Liver (tissue), 9 donors: Measurements from ENCODE around the gene PPP3CA. TPM values are rescaled to one million over a fixed set of nuclear protein-coding genes. Genes with fewer than 3 reads are reported as not detected.

Source experiments
- DNase-seq: peaks from one replicate; pipeline ENCODE4 v3.0.0-alpha.2; 2017; ENCODE audit warnings: low spot score
- H3K27ac ChIP-seq, 2 donors: one replicate each; pipeline ENCODE4 v1.7.0; 2013; ENCODE audit warnings: inconsistent platforms in 2 of 2, low read length in 2 of 2, control low read depth in 1 of 2, low read depth in 1 of 2, mild to moderate bottlenecking in 1 of 2
- H3K27me3 ChIP-seq, 4 donors: one replicate each; pipeline versions ENCODE4 v1.6.1 to v1.7.0; 2013; ENCODE audit warnings: low read length in 3 of 4, inconsistent platforms in 1 of 4, mild to moderate bottlenecking in 1 of 4, moderate library complexity in 1 of 4; ENCODE audit not compliant: control insufficient read depth in 4 of 4, insufficient read depth in 4 of 4
- H3K36me3 ChIP-seq, 4 donors: one replicate each; pipeline versions ENCODE4 v1.6.1 to v1.7.0; 2013; ENCODE audit warnings: low read length in 3 of 4, mild to moderate bottlenecking in 3 of 4, low read depth in 1 of 4, moderate library complexity in 1 of 4; ENCODE audit not compliant: control insufficient read depth in 4 of 4, insufficient read depth in 3 of 4
- H3K4me1 ChIP-seq, 4 donors: one replicate each; pipeline versions ENCODE4 v1.6.1 to v1.7.0; 2013; ENCODE audit warnings: low read length in 3 of 4, mild to moderate bottlenecking in 3 of 4, moderate library complexity in 1 of 4; ENCODE audit not compliant: control insufficient read depth in 4 of 4, insufficient read depth in 4 of 4
- H3K4me3 ChIP-seq, 3 donors: one replicate each; pipeline versions ENCODE4 v1.6.1 to v1.7.0; 2013; ENCODE audit warnings: low read length in 3 of 3, control low read depth in 1 of 3, low read depth in 1 of 3, mild to moderate bottlenecking in 1 of 3
- H3K9ac ChIP-seq, 2 donors: one replicate each; pipeline ENCODE4 v1.7.0; 2013; ENCODE audit warnings: low read length in 2 of 2, mild to moderate bottlenecking in 2 of 2, moderate library complexity in 2 of 2, control low read depth in 1 of 2, low read depth in 1 of 2
- H3K9me3 ChIP-seq, 4 donors: one replicate each; pipeline versions ENCODE4 v1.6.1 to v1.7.0; 2013; ENCODE audit warnings: low read length in 3 of 4; ENCODE audit not compliant: control insufficient read depth in 4 of 4
- ATF3 ChIP-seq: IDR thresholded peaks from 2 replicates; pipeline ENCODE4 v1.6.1; 2016; ENCODE audit warnings: antibody characterized with exemption
- CTCF ChIP-seq: fragments of 150-350 bp; IDR thresholded peaks from 2 replicates; pipeline ENCODE4 v1.5.1; 2017; ENCODE audit warnings: improper control_type of control experiment, low read depth, low read length; ENCODE audit not compliant: missing input control
- EGR1 ChIP-seq, 2 donors: IDR thresholded peaks; 2 replicates each; pipeline ENCODE4 v1.6.1; 2016 to 2018; ENCODE audit warnings: antibody characterized with exemption in 2 of 2, low read depth in 2 of 2
- FOXA1 ChIP-seq: IDR thresholded peaks from 2 replicates; pipeline ENCODE4 v1.6.1; 2016; ENCODE audit warnings: antibody characterized with exemption
- FOXA2 ChIP-seq: IDR thresholded peaks from 2 replicates; pipeline ENCODE4 v1.6.1; 2016; ENCODE audit warnings: antibody characterized with exemption
- GABPA ChIP-seq, 2 donors: IDR thresholded peaks in 1 of 2; conservative IDR thresholded peaks in 1 of 2; 2 replicates each; pipeline ENCODE4 v1.6.1; 2016; ENCODE audit warnings: antibody characterized with exemption in 2 of 2, mild to moderate bottlenecking in 1 of 2, moderate library complexity in 1 of 2
- HNF4A ChIP-seq, 2 donors: conservative IDR thresholded peaks; 2 replicates each; pipeline ENCODE4 v1.6.1; 2016; ENCODE audit warnings: antibody characterized with exemption in 2 of 2, mild to moderate bottlenecking in 2 of 2
- HNF4G ChIP-seq: IDR thresholded peaks from 2 replicates; pipeline ENCODE4 v1.6.1; 2016; ENCODE audit warnings: antibody characterized with exemption
- JUND ChIP-seq, 2 donors: IDR thresholded peaks; 2 replicates each; pipeline ENCODE4 v1.6.1; 2016; ENCODE audit warnings: antibody characterized with exemption in 2 of 2
- MAX ChIP-seq: IDR thresholded peaks from 2 replicates; pipeline ENCODE4 v1.6.1; 2016; ENCODE audit warnings: antibody characterized with exemption
- NR2F2 ChIP-seq: IDR thresholded peaks from 2 replicates; pipeline ENCODE4 v1.6.1; 2016; ENCODE audit warnings: antibody characterized with exemption
- RAD21 ChIP-seq, 2 donors: IDR thresholded peaks; 2 replicates each; pipeline ENCODE4 v1.6.1; 2016; ENCODE audit warnings: antibody characterized with exemption in 2 of 2, mild to moderate bottlenecking in 2 of 2
- REST ChIP-seq: IDR thresholded peaks from 2 replicates; pipeline ENCODE4 v1.6.1; 2016; ENCODE audit warnings: antibody characterized with exemption, mild to moderate bottlenecking
- RXRA ChIP-seq, 2 donors: IDR thresholded peaks; 2 replicates each; pipeline ENCODE4 v1.6.1; 2017 to 2018; ENCODE audit warnings: antibody characterized with exemption in 2 of 2, mild to moderate bottlenecking in 1 of 2
- SP1 ChIP-seq: IDR thresholded peaks from 2 replicates; pipeline ENCODE4 v1.6.1; 2018; ENCODE audit warnings: antibody characterized with exemption, mild to moderate bottlenecking
- TAF1 ChIP-seq: conservative IDR thresholded peaks from 2 replicates; pipeline ENCODE4 v1.6.1; 2016; ENCODE audit warnings: antibody characterized with exemption, mild to moderate bottlenecking
- YY1 ChIP-seq: IDR thresholded peaks from 2 replicates; pipeline ENCODE4 v1.6.1; 2016; ENCODE audit warnings: antibody characterized with exemption, mild to moderate bottlenecking
- ZBTB33 ChIP-seq: IDR thresholded peaks from 2 replicates; pipeline ENCODE4 v1.6.1; 2016; ENCODE audit warnings: antibody characterized with exemption
- WGBS: extraction: QIAGEN DNeasy Blood & Tissue Kit; methylation state at CpG from one replicate; pipeline ENCODE4 v1.1.7; 2013; 5-methylcytosine and 5-hydroxymethylcytosine counted together
- polyA plus RNA-seq, 2 donors: library from polyadenylated mRNA; stranded (reverse) in 1 of 2; unstranded in 1 of 2; fragments of 200-250 nt in 1 of 2; fragments of >200 nt in 1 of 2; fragmentation: Nextera tagmentation in 1 of 2; extraction: Ambion mirVana in 1 of 2; gene quantifications; one replicate each; pipeline versions ENCODE4 v1.2.1 to v1.2.3, GENCODE V29; 2013 to 2015
- total RNA-seq, 2 donors: library from RNA; depleted of rRNA; stranded (reverse); fragments of >200 nt; gene quantifications; one replicate each; pipeline ENCODE4 v1.2.3, GENCODE V29; 2014
- donor health status: healthy.
- donor health status: healthy.
- donor health status: healthy.
- donor health status: healthy.
- donor health status: healthy.

PPP3CA gene
- total and polyA plus RNA-seq, 4 donors: 3.6 to 18.2 (median 14.2) TPM

- no peak for TF ChIP-seq ZBTB33
- TF ChIP-seq FOXA2: no peak
- TF ChIP-seq RXRA (IDR thresholded peaks at IDR 0.05): no peak
- TF ChIP-seq FOXA1: no peak
- TF ChIP-seq JUND (IDR thresholded peaks at IDR 0.05): no peak
- no peak for TF ChIP-seq MAX
- no peak for TF ChIP-seq SP1
- TF ChIP-seq GABPA (IDR thresholded peaks at IDR 0.05 in 1 of 2, conservative IDR thresholded peaks at IDR 0.05 in 1 of 2): no peak
- TF ChIP-seq TAF1: no peak
These were observed 69.7 kb downstream of the PPP3CA start (continued) for GRCh38 chr4:101277671-101278070.

GRCh38 chr4:101276661-101277060 lies 70.7 kb downstream of the PPP3CA start:
- Histone ChIP-seq H3K36me3 (no peaks in the 10 kb centered on the region), H3K27ac (no peak overlapping the region), H3K4me1 (peaks cover 0 to 4% (median 0%) of the 10 kb centered on the region in 4 donors), H3K27me3 (no peaks in the 10 kb centered on the region), H3K4me3 (no peak overlapping the region), H3K9ac (no peak overlapping the region), H3K9me3 (no peaks in the 10 kb centered on the region)
- no peak for DNase-seq
- WGBS: 95% methylated on average over 3 of the region's 3 CpGs
- TF ChIP-seq EGR1 (IDR thresholded peaks at IDR 0.05; ENCODE audit: low read depth in 2 of 2): no peak

GRCh38 chr4:101274888-101275752 lies 72.2 kb downstream of the PPP3CA start:
- H3K36me3 ChIP-seq: no peaks in the 10 kb centered on the region
- no peak overlapping the region for H3K4me3 ChIP-seq
- H3K27me3 ChIP-seq: no peaks in the 10 kb centered on the region
- no peak overlapping the region for H3K27ac ChIP-seq
- no peaks in the 10 kb centered on the region for H3K9me3 ChIP-seq
- TF ChIP-seq HNF4A (conservative IDR thresholded peaks at IDR 0.05) (no peak), TAF1 (no peak), YY1 (no peak), REST (no peak), GABPA (IDR thresholded peaks at IDR 0.05 in 1 of 2, conservative IDR thresholded peaks at IDR 0.05 in 1 of 2) (no peak), ZBTB33 (no peak), HNF4G (no peak), RXRA (IDR thresholded peaks at IDR 0.05) (no peak), FOXA1 (no peak), FOXA2 (no peak), CTCF (no peak), MAX (no peak), RAD21 (IDR thresholded peaks at IDR 0.05) (no peak), EGR1 (IDR thresholded peaks at IDR 0.05; ENCODE audit: low read depth in 2 of 2) (no peak), JUND (IDR thresholded peaks at IDR 0.05) (no peak), SP1 (no peak), NR2F2 (no peak), ATF3 (no peak)
- WGBS: 66% methylated on average over 7 of the region's 7 CpGs
- peaks cover 0 to 10% (median 0%) of the 10 kb centered on the region in 4 donors for H3K4me1 ChIP-seq
- no peak for DNase-seq
- no peak overlapping the region for H3K9ac ChIP-seq
